ENCODE results near the gene C5orf34.

GRCh38 chr5:43491326-43491725, 23.6 kb downstream of the C5orf34 start:
- no peak for TF ChIP-seq CTCF (conservative IDR thresholded peaks at IDR 0.05; ENCODE audit: low read depth, low read length)
- no peak for TF ChIP-seq EZH2 (IDR thresholded peaks at IDR 0.05; ENCODE audit: borderline replicate concordance, low read depth, low read length, poor library complexity, severe bottlenecking)
